H1 (cell line): ENCODE measurements around the gene TDRKH. TPM values are rescaled to one million over a fixed set of nuclear protein-coding genes. Genes with fewer than 3 reads are reported as not detected.

ENCODE experiments used
- ASH2L ChIP-seq: fragments of 200-600, 300-600 bp; sonication (generic); IDR thresholded peaks from one replicate; pipeline ENCODE4 v1.7.1; 2017; ENCODE audit warnings: low read length
- CBX5 ChIP-seq: fragments of 300-800, 300-1000 bp; sonication (generic); IDR thresholded peaks from 2 replicates; pipeline ENCODE4 v1.7.1; 2016; ENCODE audit warnings: antibody characterized with exemption, low read length, low read depth
- CBX8 ChIP-seq: fragments of 300-800, 300-1000 bp; sonication (generic); IDR thresholded peaks from 2 replicates; pipeline ENCODE4 v1.7.1; 2016; ENCODE audit warnings: low read depth, low read length, borderline replicate concordance
- MAX ChIP-seq: IDR thresholded peaks from 2 replicates; pipeline ENCODE4 v1.6.1; 2012; ENCODE audit warnings: inconsistent platforms
- NRF1 ChIP-seq: IDR thresholded peaks from 2 replicates; pipeline ENCODE4 v1.6.1; 2011; ENCODE audit warnings: mild to moderate bottlenecking, low read depth, low read length, improper control_type of control experiment
- SP2 ChIP-seq: IDR thresholded peaks from 2 replicates; pipeline ENCODE4 v1.6.1; 2012; ENCODE audit warnings: mild to moderate bottlenecking, low read length, inconsistent platforms
- SP4 ChIP-seq: IDR thresholded peaks from 2 replicates; pipeline ENCODE4 v1.6.1; 2012; ENCODE audit warnings: low read length, inconsistent platforms
- SUZ12 ChIP-seq: fragments of 200-600 bp; sonication (generic); IDR thresholded peaks from 2 replicates; pipeline ENCODE4 v1.6.1; 2012; ENCODE audit warnings: mild to moderate bottlenecking, inconsistent platforms, low read length, moderate library complexity, mixed read lengths
- TAF1 ChIP-seq: IDR thresholded peaks from 2 replicates; pipeline ENCODE4 v1.6.1; 2011; ENCODE audit warnings: mild to moderate bottlenecking, low read depth, low read length
- polyA plus RNA-seq, 7 experiments: library from polyadenylated mRNA; depleted of rRNA in 3 of 7; stranded (reverse) in 5 of 7; unstranded in 2 of 7; fragments of >200 nt in 5 of 7; fragments of 200-250 nt in 2 of 7; gene quantifications; 1 replicate in 5 of 7; 2 replicates in 1 of 7; 4 replicates in 1 of 7; pipeline versions ENCODE4 v1.2.1 to v1.2.3, GENCODE V29; 2011 to 2013; ENCODE audit warnings: missing spikeins in 2 of 7, mixed read lengths in 2 of 7
- total RNA-seq: library from RNA; stranded (reverse); fragmentation: NEBNext Ultra II Directional; extraction: Animal tissue kit (Norgen Biotek cat#: 25700); gene quantifications from 2 replicates; pipeline ENCODE4 v1.2.1, GENCODE V29; 2021

Gene TDRKH
- total and polyA plus RNA-seq, 2 of the 8 experiments (the other 6 are each of a cell fraction or from before 2014, with no cell fraction given), result 9.9 to 26.1 TPM

GRCh38 chr1:151762941-151763921, 27.1 kb downstream of the TDRKH start, which contains the start of gene MRPL9 (continued):
- TF ChIP-seq CBX8, result no peak
- peak; percentile 93 for TF ChIP-seq ASH2L
- no peak for TF ChIP-seq SUZ12
- TF ChIP-seq MAX, result no peak; the same call in 1 of the 2 replicates
- peak; percentile 97 for TF ChIP-seq TAF1
- TF ChIP-seq SP4, result peak; percentile 87; the same call in 1 of the 2 replicates
- TF ChIP-seq CBX5, result no peak
- no peak for TF ChIP-seq NRF1
- TF ChIP-seq SP2, result no peak
